ENCODE data around the gene PLEKHA5.

PLEKHA5 gene

GRCh38 chr12:19198272-19198671 is 68.7 kb downstream of the PLEKHA5 start:
- no peak overlapping the region for H3K4me3 ChIP-seq (ENCODE audit: low read depth, low read length)
- no peak for DNase-seq (ENCODE audit: low read depth, low spot score)
- CTCF ChIA-PET = interaction anchor here (4.5 kb wide), 1 partner anchor 12 kb away, joined by 28 read pairs; no protein-coding TSS in a partner anchor
- POLR2A ChIA-PET = no interaction called here
- TF ChIP-seq, protein P1, sequence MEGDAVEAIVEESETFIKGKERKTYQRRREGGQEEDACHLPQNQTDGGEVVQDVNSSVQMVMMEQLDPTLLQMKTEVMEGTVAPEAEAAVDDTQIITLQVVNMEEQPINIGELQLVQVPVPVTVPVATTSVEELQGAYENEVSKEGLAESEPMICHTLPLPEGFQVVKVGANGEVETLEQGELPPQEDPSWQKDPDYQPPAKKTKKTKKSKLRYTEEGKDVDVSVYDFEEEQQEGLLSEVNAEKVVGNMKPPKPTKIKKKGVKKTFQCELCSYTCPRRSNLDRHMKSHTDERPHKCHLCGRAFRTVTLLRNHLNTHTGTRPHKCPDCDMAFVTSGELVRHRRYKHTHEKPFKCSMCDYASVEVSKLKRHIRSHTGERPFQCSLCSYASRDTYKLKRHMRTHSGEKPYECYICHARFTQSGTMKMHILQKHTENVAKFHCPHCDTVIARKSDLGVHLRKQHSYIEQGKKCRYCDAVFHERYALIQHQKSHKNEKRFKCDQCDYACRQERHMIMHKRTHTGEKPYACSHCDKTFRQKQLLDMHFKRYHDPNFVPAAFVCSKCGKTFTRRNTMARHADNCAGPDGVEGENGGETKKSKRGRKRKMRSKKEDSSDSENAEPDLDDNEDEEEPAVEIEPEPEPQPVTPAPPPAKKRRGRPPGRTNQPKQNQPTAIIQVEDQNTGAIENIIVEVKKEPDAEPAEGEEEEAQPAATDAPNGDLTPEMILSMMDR (IDR thresholded peaks at IDR 0.05; ENCODE audit: insufficient read depth, low read length, missing control alignments) = no peak

DNA sequence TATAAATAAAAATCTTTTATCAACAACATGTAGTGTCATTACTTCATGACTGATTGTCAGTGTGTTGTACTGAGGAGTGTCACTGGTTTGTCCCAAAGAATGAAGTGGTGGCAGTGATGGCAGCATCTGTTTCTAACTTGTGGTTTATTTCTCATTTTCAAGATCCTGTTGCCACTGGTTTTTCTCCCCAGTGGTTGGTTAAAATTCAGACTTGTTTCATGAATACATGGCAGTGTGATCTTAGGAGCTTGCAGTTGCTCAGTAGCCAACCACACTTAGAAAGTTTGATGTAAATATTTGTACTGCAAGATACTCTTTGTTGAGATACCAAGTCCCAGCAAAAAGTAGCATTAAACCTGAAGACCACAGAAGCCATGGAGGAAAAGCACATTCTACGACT is 69.8 kb downstream of the PLEKHA5 start:
- ChIA-PET POLR2A (no interaction called here), CTCF (interaction anchor here (0.5 to 4.5 kb wide), 7 partner anchors 13 to 1282 kb away, joined by 3 to 28 read pairs (median 4); no protein-coding TSS in a partner anchor)
- DNase-seq (ENCODE audit: low read depth, low spot score) = no peak
- TF ChIP-seq, protein P1 (IDR thresholded peaks at IDR 0.05; ENCODE audit: insufficient read depth, low read length, missing control alignments) = no peak
- H3K4me3 ChIP-seq (ENCODE audit: low read depth, low read length) = no peak overlapping the region

- ChIA-PET POLR2A (no interaction called here), CTCF (interaction anchor here (0.9 to 4.5 kb wide), 8 partner anchors 11 to 950 kb away, joined by 3 to 28 read pairs (median 4); no protein-coding TSS in a partner anchor)
- H3K4me3 ChIP-seq (ENCODE audit: low read depth, low read length) = no peak overlapping the region
- TF ChIP-seq, protein P1 (IDR thresholded peaks at IDR 0.05; ENCODE audit: insufficient read depth, low read length, missing control alignments) = no peak
- no peak for DNase-seq (ENCODE audit: low read depth, low spot score)
Observed at GRCh38 chr12:19200261-19200660, 70.7 kb downstream of the PLEKHA5 start.

DNA sequence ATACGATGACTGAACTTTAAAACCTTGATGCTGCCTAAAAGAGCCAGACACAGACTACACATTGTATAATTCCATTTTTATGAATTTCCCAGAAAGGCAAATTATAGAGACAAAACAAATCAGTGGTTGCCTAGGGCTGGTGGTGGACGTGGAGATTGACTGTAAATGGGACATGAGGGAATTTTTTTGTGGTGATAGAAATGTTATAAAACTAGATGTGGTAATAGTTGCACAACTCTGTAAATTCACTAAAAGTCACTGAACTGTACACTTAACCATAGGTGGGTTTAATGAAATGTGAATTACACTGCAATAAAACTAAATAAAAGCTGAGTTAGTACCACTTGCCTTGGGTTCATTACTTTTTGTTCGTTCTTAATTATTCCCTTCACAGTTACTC is 72.1 kb downstream of the PLEKHA5 start:
- no peak for DNase-seq (ENCODE audit: low read depth, low spot score)
- POLR2A ChIA-PET = no interaction called here
- TF ChIP-seq, protein P1 (IDR thresholded peaks at IDR 0.05; ENCODE audit: insufficient read depth, low read length, missing control alignments) = no peak
- CTCF ChIA-PET = interaction anchor here (4.5 kb wide), 1 partner anchor 15 kb away, joined by 28 read pairs; no protein-coding TSS in a partner anchor
- H3K4me3 ChIP-seq (ENCODE audit: low read depth, low read length) = no peak overlapping the region

DNA sequence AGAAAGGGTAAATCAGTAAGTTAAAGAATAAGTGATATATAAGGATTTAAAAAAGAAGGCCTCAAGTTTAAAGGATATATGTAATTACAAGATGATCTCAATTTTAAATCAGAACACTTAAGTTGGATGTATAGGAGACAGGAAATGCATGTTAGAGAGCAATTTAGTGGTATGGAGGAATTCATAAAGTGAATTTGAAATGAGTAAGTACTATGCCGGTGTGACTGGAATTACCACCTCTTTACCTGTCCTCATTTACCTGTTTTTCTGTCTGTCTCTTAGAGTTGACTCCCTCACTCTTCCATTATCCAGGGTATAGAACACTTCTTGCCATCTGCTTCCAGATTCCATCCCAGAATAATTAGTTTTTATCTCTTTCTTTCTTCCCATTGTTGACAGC is 73.5 kb downstream of the PLEKHA5 start:
- no peak for DNase-seq (ENCODE audit: low read depth, low spot score)
- ChIA-PET CTCF (interaction anchor here (4.5 kb wide), 1 partner anchor 17 kb away, joined by 28 read pairs; no protein-coding TSS in a partner anchor), POLR2A (no interaction called here)
- no peak overlapping the region for H3K4me3 ChIP-seq (ENCODE audit: low read depth, low read length)
- TF ChIP-seq, protein P1 (IDR thresholded peaks at IDR 0.05; ENCODE audit: insufficient read depth, low read length, missing control alignments) = no peak

DNA sequence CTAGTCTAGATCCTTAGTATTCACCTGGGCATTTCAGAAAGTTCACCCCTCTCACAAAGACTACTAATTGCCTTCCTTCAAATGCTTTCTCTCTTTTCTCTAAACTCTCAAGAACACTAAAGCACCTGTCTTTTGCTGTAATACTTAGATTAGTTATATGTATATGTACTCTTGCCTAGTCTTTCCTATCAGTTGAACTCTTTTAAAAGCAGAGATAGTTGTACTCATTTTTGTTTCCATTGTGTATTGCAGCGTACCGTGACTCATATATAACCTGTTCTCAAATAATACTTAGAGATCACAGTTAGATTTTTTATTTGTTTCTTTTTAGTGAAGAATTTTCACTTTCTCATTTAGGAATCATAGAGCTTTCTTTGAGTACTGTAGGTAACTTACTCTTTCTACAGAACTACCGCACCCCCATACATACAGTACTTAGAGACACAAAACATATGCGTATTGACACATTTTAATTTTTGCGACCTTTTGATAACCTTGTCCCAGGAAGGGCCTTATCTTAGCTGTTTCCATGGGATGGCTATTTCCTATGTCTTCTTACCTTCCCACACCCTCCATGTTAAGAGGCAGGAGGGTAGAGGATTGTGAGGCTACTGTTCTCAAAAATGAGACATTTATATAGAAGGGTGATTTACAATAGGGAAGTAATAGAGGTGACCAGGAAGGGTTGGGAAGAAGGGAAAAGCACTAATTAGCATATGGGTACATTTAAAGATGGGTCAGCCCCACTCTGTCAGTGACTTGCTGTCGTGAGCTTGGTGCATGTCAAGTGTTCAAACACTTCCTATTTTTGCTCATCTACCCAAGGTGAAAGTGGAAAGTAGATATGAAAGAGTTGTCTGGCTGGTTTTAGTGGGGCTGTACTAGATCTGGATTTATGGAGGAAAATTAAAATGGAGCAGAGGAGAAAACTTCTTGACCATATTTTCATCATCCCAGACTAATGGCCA is 74.3 kb downstream of the PLEKHA5 start:
- ChIA-PET POLR2A (no interaction called here), CTCF (no interaction called here)
- TF ChIP-seq, protein P1 (IDR thresholded peaks at IDR 0.05; ENCODE audit: insufficient read depth, low read length, missing control alignments) = no peak
- H3K4me3 ChIP-seq (ENCODE audit: low read depth, low read length) = no peak overlapping the region
- DNase-seq (ENCODE audit: low read depth, low spot score) = no peak
